Skin of body (tissue), 2 donors: ENCODE data around the gene RTTN. TPM values are rescaled to one million over a fixed set of nuclear protein-coding genes. Genes with fewer than 3 reads are reported as not detected.

Experiments used
- DNase-seq: peaks from one replicate; lab custom pipeline; 2025; lab: John Stamatoyannopoulos, UW
- total RNA-seq: library from RNA; depleted of rRNA; stranded (reverse); fragments of >200 nt; gene quantifications from one replicate; pipeline ENCODE4 v1.2.3, GENCODE V29; 2014

The RTTN gene
- total RNA-seq, 1 donor from 2014 or later, result 27.1 TPM

DNA sequence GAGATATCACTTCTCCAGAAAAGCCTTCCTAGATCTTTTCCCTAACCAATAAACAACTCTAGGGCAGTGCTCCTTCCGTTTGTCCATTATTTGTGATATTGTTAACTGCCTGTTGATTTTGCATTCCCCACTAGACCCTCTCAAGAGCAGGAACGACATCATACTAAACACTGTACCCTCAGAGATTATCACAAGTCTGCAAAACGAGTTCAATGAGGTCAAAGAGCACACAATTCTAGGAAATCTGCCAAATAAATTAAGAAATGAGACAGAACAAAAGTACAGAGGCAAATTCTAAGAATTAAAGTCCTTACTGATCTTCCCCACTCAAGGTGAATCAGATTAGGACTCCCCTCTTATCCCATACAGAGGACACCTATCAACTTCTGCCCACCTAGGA is 7.6 kb downstream of the RTTN start:
- DNase-seq, result no peak

- DNase-seq, result no peak
These were observed 8.5 kb downstream of the RTTN start for GRCh38 chr18:70197026-70197425.

GRCh38 chr18:70195852-70196434 is 9.5 kb downstream of the RTTN start:
- peak; percentile 11 for DNase-seq

GRCh38 chr18:70195014-70195614 is 10.4 kb downstream of the RTTN start:
- no peak for DNase-seq

DNA sequence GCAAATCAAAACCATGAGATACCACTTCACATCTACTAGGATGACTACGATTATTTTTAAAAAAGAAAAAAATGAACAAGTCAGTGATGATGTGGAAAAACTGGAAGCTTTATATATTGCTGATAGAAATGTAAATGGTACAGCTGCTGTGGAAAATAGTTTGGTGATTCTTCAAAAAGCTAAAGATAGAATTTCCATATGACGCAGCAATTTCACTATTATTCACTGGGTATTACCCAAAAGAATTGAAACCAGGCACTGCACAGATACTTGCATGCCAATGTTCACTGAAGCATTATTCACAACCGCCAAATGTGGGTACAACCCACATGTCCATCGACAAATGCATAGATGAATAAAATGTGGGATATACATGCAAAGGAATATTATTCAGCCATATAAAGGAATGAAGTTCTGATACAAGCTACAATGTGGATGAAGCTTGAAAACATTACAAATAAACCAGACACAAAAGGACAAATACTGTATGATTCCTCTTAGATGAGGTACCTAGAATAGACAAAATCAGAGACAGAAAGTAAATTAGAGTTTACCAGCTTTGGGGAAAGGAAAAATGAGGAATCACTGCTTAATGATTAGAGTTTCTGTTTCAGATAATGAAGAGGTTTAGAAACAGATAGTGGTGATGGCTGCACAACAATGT is 11.1 kb downstream of the RTTN start:
- DNase-seq, result no peak

DNA sequence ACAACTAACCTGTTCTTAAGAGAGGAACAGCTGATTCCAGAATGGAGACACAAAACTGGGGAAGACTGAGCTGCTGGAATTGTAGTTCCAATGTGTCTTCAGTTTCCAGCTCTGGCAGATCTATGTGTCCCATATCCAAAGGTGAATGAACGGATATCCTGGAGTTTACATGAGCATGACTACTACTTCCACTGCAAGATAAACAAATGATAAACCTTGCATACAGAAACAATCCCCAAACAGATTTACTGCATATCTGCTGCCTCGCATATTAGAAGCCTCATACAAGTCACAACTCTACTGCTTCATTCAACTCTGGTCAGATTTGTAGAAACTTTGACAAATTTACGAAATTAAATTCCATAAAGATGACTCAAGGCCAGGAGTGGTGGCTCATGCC is 15.0 kb downstream of the RTTN start:
- DNase-seq, result no peak

- no peak for DNase-seq
These were observed 17.4 kb downstream of the RTTN start for GRCh38 chr18:70188113-70188512.

DNA sequence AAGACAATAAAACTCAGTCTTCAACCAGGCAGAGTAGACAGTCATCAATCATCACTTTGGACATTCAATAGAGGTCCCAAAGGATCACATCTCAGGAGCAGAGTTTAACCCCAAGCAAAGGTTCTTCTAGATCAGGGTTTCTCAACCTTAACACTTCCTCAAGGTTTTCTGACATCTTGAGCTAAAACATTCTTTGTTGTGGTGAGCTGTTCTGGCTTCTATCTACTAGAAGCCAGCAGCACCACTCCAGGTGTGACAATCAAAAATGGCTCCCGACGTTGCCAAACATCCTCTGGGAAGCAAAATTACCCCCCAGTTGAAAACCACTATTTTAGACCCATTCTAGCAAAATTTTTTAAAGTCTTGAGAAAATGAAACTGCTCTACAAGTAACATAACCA is 22.0 kb downstream of the RTTN start:
- no peak for DNase-seq

- DNase-seq, result no peak
These were observed 22.9 kb downstream of the RTTN start for GRCh38 chr18:70182548-70182947.

GRCh38 chr18:70181725-70182124 is 23.8 kb downstream of the RTTN start:
- no peak for DNase-seq

DNA sequence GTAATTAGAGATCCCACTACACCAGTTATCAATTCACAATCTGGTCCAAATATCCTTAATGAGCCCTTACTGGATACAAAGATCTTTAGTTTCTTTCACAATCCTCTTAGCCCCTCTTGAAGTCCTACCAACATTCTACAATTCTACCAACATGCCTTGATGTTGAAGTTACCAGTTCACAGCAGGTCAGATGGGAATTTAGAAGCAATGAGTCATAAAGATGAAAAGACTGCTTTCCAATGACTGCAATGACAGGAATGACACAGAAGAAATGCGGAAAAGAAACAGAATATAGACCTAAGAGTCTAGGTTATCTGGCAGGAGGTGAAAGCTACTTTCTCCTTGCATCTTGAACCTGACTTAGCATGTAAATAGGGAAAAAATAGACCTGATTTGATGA is 24.5 kb downstream of the RTTN start:
- DNase-seq, result no peak

DNA sequence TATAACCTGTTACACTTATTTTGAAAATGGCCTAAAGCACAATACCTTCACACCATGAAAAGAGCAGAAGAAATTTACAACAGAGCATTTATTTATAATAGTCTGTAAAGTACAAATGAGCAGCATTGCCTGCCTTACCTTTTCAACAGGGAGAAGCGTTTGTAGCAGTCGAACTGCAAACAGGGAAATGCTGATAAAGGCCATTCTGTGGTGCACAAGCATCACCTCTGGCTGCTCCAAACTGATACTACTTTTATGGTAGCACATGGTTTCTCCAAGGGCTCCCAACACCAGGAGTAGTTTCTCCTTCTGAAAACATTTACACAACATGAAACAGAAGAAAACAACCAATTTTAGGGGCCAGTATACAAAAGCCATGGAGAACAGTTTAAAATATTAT is 28.9 kb downstream of the RTTN start:
- DNase-seq, result no peak

- DNase-seq, result no peak
These were observed 30.3 kb downstream of the RTTN start for GRCh38 chr18:70175216-70175615.

- DNase-seq, result no peak
These were observed 33.3 kb downstream of the RTTN start for GRCh38 chr18:70172225-70172624.

DNA sequence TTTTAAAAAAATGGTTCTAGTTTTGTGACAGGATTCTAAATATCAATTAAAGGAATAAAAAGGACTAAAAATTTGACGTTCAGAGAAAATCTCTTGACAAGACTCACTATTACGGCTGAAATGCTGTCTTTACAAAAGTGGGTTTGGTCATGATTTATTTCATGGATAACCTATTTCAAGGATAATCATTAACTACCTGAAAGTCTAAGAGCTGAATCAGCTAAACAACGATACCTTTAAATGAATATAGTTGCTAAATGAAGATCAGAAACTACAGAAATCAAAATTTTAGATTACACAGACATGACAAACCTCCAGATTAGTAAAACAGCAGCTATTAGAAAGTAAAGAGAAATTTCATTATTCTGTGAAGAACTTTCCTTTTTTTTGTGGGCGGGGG is 35.7 kb downstream of the RTTN start:
- no peak for DNase-seq

GRCh38 chr18:70166668-70167067 is 38.8 kb downstream of the RTTN start:
- DNase-seq, result no peak

DNA sequence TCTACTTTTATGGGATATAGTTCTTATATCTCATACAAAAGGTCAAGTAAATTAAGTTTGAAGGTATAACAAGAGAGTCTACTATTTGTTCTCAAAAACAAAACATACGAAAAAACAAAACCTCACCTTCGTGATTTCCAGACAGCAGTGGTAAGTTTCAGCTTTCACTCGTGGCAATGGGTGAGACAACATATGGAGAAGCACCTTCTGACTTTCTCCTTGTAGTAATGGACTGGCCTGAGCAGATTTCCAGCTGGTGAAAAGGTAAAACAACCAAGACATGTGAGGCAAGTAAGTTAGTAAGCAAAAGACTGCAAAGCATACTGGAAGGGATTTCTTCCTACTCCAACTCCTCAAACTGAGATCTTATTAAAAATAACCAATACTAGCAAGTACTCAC is 39.6 kb downstream of the RTTN start:
- no peak for DNase-seq

GRCh38 chr18:70160073-70160678 is 45.3 kb downstream of the RTTN start:
- no peak for DNase-seq

DNA sequence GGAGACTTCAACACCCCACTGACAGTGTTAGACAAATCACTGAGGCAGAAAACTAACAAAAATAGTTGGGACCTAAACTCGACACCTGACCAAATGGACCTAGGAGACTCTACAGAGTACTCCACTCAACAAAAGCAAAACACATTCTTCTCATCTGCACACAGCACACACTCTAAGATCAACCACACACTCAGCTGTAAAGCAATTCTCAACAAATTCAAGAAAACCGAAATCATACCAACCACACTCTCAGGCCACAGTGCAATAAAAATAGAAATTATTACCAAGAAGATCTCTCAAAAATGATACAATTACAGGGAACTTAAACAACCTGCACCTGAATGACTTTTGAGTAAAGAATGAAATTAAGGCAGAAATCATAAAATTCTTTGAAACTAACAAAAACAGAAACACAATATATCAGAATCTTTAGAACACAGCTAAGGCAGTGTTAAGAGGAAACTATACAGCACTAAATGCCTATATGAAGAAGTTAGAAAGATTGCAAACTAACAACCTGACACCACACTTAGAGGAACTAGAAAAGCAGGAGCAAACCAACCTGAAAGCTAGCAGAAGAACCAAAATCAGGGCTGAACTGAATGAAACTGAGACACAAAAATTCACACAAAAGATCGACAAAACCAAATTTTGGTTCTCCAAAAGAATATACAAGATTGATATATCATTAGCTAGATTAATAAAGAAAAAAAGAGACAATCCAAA is 46.3 kb downstream of the RTTN start:
- DNase-seq, result no peak

DNA sequence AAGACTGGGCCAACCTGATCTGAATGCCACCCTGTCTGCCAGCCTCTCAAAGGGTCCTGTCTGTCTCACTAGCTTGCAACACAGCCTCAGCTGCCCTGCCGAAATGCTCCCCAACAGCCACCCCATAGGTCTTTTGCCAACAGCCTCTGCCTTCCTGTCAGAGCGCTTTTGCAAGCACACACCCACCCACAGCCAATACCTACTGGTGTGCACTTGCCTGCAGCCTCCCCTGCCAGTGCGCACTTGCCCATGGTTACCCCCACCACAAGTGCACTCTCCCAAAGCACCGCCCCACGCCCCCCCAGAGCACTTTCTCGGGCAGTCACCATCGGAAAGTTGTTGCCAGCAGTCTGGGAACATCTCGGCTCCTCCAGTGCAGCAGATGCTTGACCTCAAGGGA is 48.6 kb downstream of the RTTN start:
- DNase-seq, result no peak

- DNase-seq, result no peak
These were observed 50.8 kb downstream of the RTTN start for GRCh38 chr18:70154591-70155194.

GRCh38 chr18:70151614-70152013 is 53.9 kb downstream of the RTTN start:
- no peak for DNase-seq
